GM04503 (cell line): ENCODE measurements around the gene SLC25A21.
"Not testable (repeated sequence)": the region's sequence is repeated elsewhere in the genome, so short reads cannot be mapped to it uniquely, and the experiment has no call there.

Experiments
- DNase-seq: peaks from one replicate; pipeline ENCODE4 v3.0.0-alpha.2; 2012; ENCODE audit warnings: low read depth

The SLC25A21 gene

DNA sequence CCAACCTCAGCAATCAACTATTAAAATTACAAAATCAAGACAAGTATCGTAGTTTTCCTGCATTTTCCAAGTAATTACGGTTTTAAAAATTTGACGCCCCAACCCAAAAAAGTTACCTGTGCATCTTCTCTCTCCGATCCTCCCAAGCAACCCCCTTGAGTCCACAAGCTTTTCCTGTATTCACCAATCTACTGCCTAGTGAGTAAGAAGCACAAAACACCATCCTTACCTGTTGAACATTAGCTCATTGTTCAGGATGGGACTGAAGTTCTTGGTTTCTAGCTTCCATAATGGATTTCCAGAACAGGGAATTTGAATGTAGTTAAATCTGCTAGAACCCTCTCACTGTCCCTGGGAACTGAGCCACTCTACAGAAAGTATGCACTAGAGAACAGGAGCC, 348.8 kb downstream of the SLC25A21 start:
- DNase-seq = no peak

DNA sequence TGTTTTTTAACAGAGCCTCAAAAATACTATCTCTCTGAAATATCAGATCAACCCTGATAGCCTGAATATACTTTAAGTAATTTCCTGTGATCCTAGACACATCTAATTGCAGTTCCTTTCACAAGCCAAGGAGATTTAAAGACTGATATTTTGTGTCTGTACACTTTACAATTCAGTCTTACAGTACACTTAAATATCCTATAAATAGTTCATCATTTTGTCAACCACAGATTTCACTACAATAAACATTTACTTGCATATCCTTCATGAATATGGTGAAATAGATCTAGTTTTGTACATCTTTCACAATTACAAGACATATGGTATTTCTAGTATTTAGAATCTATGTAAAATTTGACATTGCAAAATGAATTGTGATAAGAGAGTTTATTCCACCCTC, 349.7 kb downstream of the SLC25A21 start:
- no peak for DNase-seq

DNA sequence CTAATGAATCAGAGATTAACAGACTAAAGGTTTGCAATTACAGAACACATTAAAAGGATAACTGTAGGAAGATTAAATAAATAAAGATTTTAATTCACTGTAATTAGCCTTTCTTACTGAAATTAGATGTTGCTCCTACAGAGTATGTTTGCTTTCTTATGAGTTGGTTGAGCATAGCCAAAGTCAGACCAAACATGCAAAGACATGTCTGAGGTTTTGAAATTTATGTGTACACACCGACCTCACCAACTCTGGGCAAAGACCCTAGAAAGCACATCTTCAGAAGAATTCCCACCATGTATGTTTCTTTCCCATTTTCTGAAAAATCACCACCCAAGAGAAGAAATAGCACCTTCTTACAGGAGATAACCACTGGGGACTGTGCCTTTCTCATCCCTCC, 351.5 kb downstream of the SLC25A21 start:
- DNase-seq = no peak

DNA sequence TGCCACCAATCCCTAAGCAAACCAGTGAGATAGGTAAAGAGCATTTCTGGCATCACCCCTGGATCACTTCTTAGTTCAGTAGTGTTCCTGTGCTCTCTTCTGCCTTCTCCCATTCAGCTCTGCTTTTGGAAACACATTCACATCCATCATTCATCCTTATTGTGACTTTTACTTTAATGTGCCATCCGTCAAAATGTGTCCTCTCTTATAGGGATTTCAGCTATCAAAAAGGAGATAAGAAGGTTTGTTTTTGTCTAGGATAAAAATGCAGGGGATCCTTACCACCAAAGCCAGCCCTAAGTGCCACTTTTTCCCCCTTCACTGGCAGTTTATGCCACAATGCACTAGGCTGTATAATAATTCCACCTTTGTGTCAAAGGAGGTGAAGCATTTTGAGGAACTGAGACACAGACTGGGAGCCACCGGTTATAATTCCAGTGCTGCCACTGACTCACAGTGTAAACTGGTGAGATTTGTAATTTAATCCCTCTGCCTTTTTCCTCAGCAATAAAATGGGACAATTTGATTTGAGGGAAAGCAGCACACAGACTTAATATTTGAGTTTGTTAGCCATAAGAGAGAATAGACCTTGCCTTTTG, 352.2 kb downstream of the SLC25A21 start:
- DNase-seq = no peak

DNA sequence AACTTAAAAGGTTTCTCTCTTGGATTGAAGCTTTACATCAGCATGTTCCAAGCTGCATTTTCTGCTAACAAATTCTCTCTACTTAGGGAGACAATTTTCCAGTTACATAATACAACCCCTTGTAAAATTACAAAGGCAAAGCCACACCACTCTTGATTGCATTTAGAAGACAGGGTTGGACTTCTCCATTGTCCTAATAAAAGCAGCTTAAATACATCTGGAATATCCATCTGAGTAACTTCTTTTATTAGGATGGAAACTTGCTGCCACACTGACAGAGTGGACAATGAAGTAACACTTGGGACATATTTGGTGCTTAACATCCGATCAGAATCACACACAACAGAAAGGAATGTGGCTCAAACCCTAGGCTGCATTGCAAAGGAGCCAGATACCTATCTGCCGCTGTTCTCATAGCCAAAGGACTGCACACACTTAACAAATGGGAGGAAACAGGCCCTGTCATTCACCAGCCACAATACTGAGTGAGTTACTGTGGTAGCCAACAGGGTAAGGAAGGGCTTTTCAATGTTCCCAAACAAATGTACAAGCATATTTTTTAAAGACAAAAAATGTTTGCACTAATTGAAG, 353.5 kb downstream of the SLC25A21 start:
- DNase-seq = peak; percentile 53

DNA sequence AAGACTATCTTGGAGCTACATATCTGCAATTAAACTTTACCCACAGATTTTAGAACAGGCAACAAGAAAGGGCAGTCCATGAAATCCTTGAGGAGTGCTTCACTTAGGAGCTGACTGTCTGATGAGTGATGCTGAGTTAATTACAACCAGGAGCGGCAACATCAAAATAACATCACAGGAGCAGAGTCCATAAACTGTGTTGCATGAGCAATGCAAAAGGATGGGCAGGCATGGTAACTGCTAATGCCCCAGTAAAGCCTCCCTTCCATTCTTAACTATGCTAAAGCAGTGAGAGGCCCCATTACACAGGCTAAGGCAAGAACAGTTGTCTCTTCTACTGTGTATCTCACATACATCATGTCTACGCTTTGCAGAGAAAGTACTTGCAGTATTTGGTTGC, 354.2 kb downstream of the SLC25A21 start:
- DNase-seq = peak; percentile 6

DNA sequence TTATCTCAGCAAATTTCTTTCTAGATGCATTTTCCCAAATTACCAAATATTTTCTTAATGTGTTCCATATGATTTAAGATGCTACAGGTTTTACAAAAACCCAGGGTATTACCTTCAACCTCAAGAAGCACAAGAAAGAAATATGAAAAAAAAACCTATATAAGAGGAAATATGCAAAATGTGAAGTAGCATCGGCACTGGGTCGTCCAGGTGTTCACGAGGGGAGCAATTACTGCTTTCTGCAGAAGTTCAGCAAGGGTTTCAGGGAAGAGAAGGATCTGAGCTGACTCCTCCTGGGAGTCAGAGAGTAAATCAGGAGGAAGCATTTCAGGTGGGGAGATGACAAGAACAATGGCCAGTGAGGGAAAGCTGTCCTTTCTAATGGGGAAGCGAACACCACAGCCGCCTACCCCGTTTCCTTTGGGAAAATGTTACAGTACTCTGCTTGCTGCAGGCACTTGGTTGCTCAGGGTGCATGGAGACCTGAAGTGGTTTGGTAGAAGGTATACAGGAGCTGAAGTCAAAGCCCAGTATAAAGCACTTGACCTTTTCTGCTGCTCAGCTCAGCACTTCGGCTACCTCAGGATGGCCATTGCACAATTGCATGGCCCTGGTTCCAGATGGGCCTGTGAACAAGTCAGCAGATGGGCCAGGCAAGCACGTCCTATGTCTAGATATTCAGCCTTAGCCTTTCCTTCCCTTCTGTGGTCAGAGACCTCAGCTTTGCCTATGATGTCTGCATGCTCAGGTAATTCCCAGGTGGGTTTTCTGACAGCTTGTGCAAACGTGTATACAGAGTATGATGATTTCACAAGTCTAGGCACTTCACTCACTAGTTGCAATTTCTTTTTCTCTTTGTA, 355.1 kb downstream of the SLC25A21 start:
- DNase-seq = no peak

DNA sequence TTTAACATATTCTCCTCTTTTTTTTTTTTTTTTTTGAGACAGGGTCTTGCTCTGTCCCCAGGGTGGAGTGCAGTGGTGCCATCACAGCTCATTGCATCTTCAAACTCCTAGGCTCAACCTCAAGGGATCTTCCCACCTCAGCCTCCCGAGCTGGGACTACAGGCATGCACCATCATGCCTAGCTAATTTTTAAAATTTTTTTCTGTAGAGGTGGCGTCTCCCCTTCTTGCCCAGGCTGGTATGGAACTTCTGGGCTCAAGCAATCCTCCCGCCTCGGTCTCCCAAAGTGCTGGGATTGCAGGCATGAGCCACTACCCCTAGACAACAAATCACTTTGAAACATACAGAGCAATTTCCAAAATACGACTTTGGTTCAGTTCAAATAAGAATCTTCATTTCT, 355.9 kb downstream of the SLC25A21 start:
- DNase-seq = no peak

DNA sequence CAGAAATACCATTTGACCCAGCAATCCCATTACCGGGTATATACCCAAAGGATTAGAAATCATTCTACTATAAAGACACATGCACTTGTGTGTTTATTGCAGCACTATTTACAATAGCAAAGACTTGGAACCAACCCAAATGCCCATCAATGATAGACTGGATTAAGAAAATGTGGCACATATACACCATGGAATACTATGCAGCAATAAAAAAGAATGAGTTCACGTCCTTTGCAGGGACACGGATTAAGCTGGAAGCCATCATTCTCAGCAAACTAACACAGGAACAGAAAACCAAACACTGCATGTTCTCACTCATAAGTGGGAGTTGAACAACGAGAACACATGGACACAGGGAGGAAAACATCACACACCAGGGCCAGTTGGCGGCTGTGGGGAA, 357.6 kb downstream of the SLC25A21 start:
- not testable (repeated sequence) for DNase-seq

DNA sequence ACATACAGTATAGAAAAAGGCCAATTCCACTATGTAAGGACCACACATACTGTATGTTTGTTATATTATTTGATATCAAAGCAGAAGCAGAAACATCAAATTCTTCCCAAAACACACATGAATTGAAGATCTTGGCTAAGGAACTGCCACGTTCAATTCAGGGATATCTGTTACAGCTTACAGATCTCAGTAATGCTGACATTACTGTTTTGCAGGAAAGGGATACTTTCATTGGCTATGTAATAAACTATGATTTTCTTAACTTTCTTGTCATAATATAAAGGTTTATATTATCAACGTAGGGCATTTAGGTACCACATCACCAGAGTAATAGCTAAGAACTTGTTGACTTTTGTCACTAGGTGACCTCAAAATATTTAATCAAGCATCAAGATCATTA, 362.2 kb downstream of the SLC25A21 start:
- no peak for DNase-seq

DNA sequence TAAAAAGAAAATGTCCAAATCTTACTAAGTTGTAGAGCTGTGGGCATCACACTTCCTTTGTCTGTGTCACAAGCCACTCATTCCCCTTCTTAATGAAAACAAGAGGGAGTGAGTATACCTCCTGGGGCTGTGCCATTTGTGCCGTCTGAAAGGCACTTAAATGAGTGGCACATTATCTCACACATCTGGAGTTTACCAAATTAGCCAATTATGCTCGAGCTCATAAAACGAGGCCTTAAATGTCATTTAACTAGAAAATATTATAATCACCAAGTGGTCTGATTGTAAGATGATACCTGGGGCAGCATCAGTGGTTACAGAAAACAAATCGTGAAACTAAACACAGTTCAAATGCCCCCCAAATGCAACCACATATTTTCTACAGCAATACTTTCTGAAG, 364.7 kb downstream of the SLC25A21 start:
- no peak for DNase-seq

DNA sequence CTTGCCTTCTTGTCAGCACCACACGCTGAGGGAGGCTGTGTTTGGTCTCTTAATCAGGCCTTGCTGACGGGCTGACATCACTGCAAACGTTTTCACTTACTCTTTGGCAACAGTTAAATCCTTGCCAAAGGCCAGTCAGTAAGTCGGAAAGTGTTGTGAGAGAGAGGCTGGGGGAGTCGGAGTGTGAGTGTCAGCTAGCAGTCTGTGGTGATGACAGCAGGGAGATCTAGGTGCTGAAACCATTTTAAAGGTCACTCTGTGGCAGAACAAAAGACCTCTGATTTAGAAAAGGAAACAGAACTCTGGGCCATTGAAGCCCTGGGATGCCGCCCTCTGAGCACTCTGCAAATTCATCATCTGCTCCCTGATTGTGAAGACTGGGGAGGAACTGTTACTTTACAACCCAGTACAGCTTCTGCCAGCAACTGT, 367.3 kb downstream of the SLC25A21 start:
- no peak for DNase-seq

DNA sequence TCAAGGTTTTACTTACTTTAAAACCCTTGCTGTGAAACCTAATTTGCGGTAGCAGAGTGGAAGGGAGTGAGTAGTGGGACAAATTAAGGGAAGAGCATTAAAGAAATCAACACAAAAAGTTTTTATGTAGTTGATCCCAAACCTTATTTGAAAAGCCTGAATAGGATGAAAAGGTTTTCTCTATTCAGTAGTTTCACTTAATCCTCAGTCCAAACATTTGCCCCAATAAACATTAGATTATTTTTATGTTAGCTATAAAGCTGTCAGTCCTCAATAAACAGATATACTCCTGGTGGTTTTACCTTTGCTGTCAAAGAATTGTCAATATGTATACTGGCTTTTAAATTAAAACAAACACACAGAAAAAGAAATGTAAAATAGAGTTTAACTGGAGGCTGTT, 374.8 kb downstream of the SLC25A21 start:
- DNase-seq = no peak

DNA sequence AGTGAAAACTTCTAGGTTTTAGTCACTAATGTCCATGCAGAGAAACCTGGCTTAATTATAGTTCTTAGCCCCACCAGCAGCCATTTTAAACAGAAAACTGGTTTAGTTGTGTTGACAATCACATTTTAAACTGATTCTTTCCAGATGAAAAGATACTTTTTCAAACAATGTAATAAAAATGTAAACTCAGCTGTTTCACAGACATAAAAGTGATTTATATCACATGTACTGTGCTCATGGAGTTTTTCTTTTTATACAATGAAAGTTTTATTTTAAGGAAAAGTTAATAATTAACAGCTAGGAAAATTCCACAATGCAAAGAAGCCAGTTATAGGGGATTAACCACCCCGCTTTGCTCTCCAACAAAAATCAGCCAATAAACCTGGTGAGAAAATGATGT, 381.0 kb downstream of the SLC25A21 start:
- no peak for DNase-seq

DNA sequence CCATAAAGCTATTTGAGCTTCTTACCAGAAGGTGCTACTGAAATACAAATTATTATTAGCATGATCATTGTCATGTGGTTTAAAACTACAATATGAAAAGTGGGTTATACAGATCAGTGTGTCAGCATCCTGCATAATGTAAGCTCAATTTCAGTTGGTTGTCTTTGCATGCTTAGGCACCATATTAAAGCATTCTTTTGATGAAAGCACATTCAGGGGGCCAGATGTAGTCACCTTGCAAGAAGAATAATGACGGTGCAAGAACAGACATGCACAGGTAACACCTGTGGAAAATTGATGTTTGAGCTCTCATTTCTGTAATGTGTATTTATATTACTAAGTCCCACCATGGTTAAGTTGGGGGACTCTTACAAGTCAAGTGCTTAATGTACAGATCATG, 386.9 kb downstream of the SLC25A21 start:
- DNase-seq = no peak

DNA sequence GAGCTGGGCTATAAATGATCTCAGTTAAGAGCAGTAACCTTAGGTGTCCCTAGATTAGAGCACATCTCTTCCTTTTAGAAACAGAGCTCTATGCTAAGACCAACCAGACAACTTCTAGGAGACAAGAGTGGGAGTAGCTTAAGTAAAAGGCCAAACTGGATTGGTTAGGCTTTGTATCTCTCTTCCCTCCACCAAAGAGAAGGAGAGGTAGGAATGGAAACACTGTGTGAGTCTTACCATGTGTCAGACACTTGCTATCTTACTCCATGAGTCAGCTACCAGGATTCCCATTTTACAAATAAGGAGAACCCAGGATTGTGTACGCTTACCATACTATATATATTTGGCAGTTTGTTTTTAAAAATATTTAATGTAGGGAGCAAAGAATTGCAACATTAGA, 387.9 kb downstream of the SLC25A21 start:
- no peak for DNase-seq

DNA sequence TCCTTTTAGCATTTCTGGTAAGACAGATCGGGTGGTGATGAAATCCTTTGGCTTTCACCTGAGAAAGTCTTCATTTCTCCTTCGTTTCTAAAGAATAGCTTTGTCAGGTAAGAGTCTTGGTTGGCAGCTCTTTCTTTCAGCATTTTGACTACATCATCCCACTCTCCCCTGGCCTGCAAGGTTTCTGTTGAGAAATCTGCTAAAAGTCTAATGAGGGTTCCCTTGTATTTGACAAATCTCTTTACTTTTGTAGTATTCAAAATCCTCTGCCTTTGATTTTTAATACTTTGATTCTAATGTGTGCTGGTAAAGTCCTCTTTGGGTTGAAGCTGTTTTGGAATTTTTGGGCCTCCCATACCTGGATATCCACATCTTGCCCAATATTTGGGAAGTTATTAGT, 390.5 kb downstream of the SLC25A21 start:
- DNase-seq = no peak

DNA sequence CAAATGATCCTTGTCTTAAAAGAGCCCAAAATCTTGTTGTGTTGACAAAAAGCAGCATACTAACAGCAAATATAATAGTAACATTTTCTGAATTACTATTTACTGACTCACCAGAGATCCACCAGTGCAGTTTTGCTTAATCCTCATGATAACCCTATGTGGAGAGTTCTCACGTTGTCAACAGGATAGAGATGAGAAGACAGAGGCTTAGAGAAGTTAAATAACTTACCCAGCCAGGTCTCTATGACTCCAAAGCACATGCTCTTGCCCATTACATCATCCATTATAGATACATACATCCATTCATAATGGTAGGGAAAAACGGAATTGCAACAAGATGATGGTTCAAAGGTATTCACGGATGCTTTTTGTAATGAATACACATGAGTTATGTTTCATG, 398.8 kb downstream of the SLC25A21 start:
- no peak for DNase-seq

DNA sequence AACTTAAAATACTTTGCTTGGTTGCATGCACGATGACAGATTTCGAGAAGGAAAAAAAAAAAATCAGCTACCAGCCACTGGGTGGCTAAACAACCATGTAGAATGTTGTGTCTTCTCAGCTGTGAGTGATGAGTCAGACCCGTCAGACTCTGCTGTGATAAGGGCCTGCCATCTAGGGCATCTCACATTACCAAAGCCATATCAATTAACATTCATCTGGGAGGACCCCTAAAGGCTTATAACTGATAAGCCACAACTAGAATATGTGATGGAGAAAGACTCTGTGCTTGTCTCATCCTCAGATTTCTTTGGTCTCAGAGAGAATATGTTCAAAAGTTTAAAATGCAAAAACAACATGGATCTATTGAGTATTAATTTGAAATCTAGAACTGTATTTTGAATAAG, 399.3 kb downstream of the SLC25A21 start:
- no peak for DNase-seq

DNA sequence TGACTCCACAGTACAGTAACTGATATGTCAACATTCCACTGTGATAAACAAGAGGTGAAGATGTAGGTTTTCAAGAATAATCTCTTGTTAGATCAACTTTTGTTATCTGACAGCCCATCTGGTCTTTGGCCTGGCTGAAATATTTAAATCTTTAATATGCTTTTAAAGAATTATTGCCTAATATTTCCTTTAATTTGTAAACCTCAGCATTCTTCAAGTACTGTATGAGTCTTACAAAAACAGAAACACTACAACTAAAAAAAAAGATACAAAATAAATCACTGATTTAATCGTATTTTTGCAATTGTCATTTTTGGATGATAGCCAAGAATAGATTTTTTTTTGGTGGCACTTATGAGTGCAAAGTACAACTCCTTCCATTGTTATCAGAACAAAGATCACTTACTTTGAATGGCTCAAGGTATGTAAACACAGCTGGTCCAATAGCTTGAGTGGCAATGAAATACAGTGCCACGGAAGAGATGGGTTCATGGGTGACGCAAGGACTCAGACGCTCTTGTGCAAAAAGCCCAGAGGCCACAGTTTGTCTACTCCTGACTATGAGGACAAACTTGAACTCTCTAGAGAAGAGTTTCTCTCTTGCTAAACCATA, 401.3 kb downstream of the SLC25A21 start:
- no peak for DNase-seq

DNA sequence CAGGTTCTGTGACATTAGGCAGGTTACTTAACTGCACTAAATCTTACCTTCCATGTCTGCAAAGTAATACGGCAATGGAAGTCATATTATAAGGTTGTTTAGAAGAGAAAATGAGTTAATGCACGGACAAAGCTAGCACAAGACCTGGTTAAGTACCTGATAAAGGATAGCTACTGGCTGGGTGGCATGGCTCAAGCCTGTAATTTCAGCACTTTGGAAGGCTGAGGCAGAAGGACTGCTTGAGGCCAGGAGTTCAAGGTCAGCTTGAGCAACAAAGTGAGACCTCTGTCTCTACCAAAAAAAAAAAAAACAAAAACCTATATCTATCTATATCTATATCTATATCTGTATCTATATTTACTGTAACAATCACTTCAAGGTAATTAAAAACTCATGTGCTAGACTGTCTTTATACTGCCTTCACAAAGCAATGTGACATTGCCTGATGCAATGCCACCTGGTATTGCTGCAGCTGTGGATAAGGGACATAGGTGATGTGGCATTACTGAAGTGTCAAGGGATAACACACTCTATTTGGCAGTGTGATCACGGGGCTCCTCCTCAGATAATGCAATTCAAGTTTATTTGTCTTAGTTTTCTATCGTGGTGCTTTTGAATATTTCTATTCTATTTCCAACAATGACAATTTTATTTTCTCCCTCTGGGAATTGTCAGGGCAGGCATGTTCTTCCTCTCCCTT, 403.6 kb downstream of the SLC25A21 start:
- DNase-seq = no peak

DNA sequence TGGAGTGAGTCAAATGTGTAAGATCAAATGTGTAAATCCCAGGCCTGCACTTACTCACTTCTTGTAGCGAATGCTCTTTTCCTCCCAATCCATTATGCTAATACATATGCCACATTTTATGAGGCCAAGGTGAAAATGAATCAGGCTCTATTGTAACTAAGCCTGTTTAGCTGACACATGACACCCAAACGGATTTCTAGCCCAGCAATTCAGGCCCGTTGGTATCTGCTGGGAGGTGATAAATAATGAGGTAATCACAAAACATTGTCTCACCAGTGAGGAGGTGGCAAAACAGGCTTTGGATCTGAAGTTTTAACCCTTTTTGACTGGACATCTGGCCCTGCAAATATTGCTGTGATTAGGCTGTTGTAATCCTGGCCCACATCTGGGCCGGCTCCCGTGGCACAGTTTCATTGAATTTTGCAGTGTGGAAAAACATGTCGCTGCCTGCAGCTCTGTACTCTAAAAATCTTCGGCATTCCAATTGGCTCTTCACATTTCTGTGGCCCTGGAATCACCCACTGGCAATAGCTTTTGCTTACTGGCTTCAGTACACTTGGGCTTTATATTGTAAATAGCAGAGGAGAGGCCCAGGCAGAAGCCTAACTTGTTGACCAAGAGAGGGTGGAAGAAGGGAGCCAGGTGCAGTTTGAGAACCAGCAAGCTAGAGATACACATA, 404.7 kb downstream of the SLC25A21 start:
- DNase-seq = no peak
